HEK293T (cell line): ENCODE data around the gene KRT25.

Experiments
- CTCF ChIA-PET: fragments of 350-600 bp; formaldehyde crosslinking; extraction: SDS; loops from one replicate; lab custom pipeline; 2021; ENCODE audit warnings: antibody characterized with exemption, inconsistent platforms; lab: Yijun Ruan, JAX
- POLR2A ChIA-PET: fragments of 350-600 bp; formaldehyde crosslinking; extraction: SDS; loops from one replicate; lab custom pipeline; 2020; ENCODE audit warnings: antibody characterized with exemption, inconsistent platforms; lab: Yijun Ruan, JAX
- DNase-seq: peaks from one replicate; pipeline ENCODE4 v3.0.0; 2012; ENCODE audit warnings: mixed read lengths; ENCODE audit errors: extremely low spot score
- ARNT ChIP-seq: fragments of 450-650 bp; IDR thresholded peaks from 2 replicates; pipeline ENCODE4 v1.6.1; 2017; ENCODE audit warnings: mild to moderate bottlenecking
- BHLHE40 ChIP-seq: fragments of 450-650 bp; IDR thresholded peaks from 2 replicates; pipeline ENCODE4 v1.6.1; 2016; ENCODE audit warnings: mild to moderate bottlenecking, moderate library complexity, borderline replicate concordance
- CTBP1 ChIP-seq: fragments of 450-650 bp; IDR thresholded peaks from 2 replicates; pipeline ENCODE4 v1.6.1; 2016; ENCODE audit warnings: borderline replicate concordance
- ELF4 ChIP-seq: fragments of 450-650 bp; IDR thresholded peaks from 2 replicates; pipeline ENCODE4 v1.6.1; 2017; ENCODE audit warnings: antibody characterized with exemption
- FOXA1 ChIP-seq: fragments of 450-650 bp; IDR thresholded peaks from 2 replicates; pipeline ENCODE4 v1.6.1; 2016; ENCODE audit warnings: mild to moderate bottlenecking
- FOXK2 ChIP-seq: fragments of 450-650 bp; IDR thresholded peaks from 2 replicates; pipeline ENCODE4 v1.6.1; 2016; ENCODE audit warnings: mild to moderate bottlenecking
- FOXM1 ChIP-seq: fragments of 450-650 bp; IDR thresholded peaks from 2 replicates; pipeline ENCODE4 v1.6.1; 2017; ENCODE audit warnings: mild to moderate bottlenecking, borderline replicate concordance
- HDGF ChIP-seq: fragments of 450-650 bp; IDR thresholded peaks from 2 replicates; pipeline ENCODE4 v1.6.1; 2017; ENCODE audit warnings: antibody characterized with exemption, borderline replicate concordance
- L3MBTL2 ChIP-seq: fragments of 450-650 bp; conservative IDR thresholded peaks from 2 replicates; pipeline ENCODE4 v1.6.1; 2016; ENCODE audit warnings: mild to moderate bottlenecking
- LEF1 ChIP-seq: fragments of 450-650 bp; IDR thresholded peaks from 2 replicates; pipeline ENCODE4 v1.6.1; 2017; ENCODE audit warnings: mild to moderate bottlenecking, borderline replicate concordance
- NFRKB ChIP-seq: fragments of 450-650 bp; IDR thresholded peaks from 2 replicates; pipeline ENCODE4 v1.6.1; 2016; ENCODE audit warnings: mild to moderate bottlenecking, moderate library complexity
- SP1 ChIP-seq: fragments of 450-650 bp; IDR thresholded peaks from 2 replicates; pipeline ENCODE4 v1.6.1; 2017
- SUZ12 ChIP-seq: fragments of 450-650 bp; IDR thresholded peaks from 2 replicates; pipeline ENCODE4 v1.6.1; 2016; ENCODE audit warnings: mild to moderate bottlenecking
- TARDBP ChIP-seq: fragments of 450-650 bp; IDR thresholded peaks from 2 replicates; pipeline ENCODE4 v1.6.1; 2016
- ZNF384 ChIP-seq: fragments of 450-650 bp; IDR thresholded peaks from 2 replicates; pipeline ENCODE4 v1.6.1; 2016
- TF ChIP-seq, protein P1 (sequence below): fragments of 450-650 bp; IDR thresholded peaks from 2 replicates; pipeline ENCODE4 v1.6.1; 2016

KRT25 gene, protein sequence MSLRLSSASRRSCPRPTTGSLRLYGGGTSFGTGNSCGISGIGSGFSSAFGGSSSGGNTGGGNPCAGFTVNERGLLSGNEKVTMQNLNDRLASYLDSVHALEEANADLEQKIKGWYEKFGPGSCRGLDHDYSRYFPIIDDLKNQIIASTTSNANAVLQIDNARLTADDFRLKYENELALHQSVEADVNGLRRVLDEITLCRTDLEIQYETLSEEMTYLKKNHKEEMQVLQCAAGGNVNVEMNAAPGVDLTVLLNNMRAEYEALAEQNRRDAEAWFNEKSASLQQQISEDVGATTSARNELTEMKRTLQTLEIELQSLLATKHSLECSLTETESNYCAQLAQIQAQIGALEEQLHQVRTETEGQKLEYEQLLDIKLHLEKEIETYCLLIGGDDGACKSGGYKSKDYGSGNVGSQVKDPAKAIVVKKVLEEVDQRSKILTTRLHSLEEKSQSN

DNA sequence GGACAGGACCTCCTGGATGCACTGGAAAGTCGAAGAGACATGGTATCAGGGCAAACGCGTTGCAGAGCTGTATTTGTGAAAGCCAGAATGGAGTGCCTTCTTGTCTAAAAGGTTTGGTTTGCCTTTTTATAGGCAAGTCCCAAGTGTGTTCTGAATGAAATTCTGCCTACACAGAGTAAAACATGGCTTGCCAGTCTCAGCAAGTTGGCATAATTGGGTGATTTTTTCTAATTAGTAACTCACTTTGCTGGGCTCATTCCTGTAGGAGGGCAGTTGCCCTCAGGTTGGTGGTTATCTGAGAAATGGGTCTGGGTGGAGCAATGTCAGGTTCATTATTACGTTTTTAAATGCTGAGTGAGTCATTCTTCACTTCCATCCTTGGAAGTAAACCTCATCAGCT is at the start of gene KRT25:
Gene KRT25, minus strand, starts transcription at position 101 of the 400 bp plus-strand sequence. Its CDS starts 60 bp downstream, at position 41.
- CTCF ChIA-PET = no interaction called here
- no peak for DNase-seq
- POLR2A ChIA-PET = no interaction called here
- TF ChIP-seq ARNT (no peak), SP1 (no peak), FOXM1 (no peak), NFRKB (no peak)

DNA sequence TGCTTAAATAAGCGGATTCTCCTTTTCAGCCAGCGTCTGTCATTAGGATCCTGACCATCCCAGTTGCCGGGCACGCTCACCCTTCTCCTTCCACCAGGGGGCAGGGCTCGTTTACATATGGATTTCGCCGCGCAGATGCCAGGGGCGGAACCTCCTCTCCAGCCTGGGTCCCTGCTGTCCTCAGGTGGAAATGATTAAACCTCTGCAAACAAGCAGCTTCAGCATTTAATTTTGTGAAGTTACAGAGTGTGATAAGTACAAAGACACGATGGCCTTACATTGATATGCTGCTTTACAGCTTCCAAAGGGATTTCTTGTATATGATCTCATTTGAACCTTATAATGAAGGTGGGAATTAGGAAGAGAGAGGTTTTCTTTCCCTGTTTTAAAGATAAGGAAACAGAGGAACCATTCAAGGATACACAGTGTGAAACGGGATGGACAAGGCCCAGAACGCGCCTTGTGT is 48.5 kb upstream of the KRT25 start:
- TF ChIP-seq ZNF384 (no peak), ELF4 (no peak), BHLHE40 (no peak), NFRKB (no peak), SUZ12 (no peak), LEF1 (no peak), FOXA1 (no peak), FOXK2 (no peak), HDGF (no peak), TARDBP (no peak)
- DNase-seq = peak; percentile 66
- CTCF ChIA-PET = interaction anchor here (1.3 kb wide), 1 partner anchor 859 kb away, joined by 3 read pairs; no protein-coding TSS in a partner anchor
- POLR2A ChIA-PET = no interaction called here

DNA sequence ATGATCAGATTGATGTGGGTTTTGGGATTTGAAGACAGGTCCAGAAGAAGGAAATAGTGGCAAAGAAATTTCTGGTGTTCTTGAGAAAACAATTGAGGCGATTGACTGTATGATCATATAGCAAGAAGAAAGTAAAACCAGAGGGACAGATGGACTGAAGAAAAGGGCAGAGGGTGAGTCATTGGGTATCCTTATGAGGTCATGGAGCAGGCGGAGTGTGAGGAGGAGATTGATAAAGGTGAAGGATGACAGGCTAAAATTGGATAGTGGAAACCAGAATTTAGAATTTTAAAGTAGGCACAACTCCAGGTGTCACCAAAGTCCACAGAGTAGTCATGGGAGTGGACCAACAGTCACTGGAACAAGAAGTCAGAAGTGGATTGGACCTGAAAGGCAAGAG is 46.0 kb upstream of the KRT25 start:
- ChIA-PET POLR2A (no interaction called here), CTCF (no interaction called here)
- DNase-seq = no peak
- TF ChIP-seq ELF4 = no peak
- TF ChIP-seq SP1 = no peak
- TF ChIP-seq FOXK2 = no peak
- TF ChIP-seq FOXA1 = no peak
- TF ChIP-seq FOXM1 = no peak
- no peak for TF ChIP-seq CTBP1

DNA sequence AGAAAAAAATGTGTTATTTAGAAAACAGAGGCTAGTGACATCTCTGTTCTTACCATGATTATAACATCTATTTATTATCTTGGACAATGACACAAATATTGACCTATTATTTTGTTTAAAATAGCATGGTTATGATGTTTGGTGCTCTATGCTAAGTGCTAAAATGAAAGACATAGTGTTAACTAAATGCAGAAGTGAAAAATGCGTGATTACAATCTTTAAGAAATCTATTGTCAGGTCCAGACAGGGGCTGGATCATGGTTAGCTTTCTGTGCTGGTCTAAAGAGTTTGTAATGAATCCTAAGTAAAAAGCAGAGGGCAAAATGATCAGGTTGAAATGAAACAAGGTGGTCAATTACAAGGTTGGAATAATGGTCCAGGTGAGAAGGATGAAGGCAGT is 45.2 kb upstream of the KRT25 start:
- POLR2A ChIA-PET = interaction anchor here (0.9 kb wide), 1 partner anchor 18 kb away, joined by 3 read pairs; no protein-coding TSS in a partner anchor
- TF ChIP-seq FOXM1 (no peak), BHLHE40 (no peak), SP1 (no peak), L3MBTL2 (no peak), ARNT (no peak), NFRKB (no peak), ZNF384 (no peak), ELF4 (no peak), SUZ12 (no peak), FOXA1 (no peak), LEF1 (no peak), FOXK2 (no peak), CTBP1 (no peak), TARDBP (no peak), HDGF (no peak)
- TF ChIP-seq, protein P1, sequence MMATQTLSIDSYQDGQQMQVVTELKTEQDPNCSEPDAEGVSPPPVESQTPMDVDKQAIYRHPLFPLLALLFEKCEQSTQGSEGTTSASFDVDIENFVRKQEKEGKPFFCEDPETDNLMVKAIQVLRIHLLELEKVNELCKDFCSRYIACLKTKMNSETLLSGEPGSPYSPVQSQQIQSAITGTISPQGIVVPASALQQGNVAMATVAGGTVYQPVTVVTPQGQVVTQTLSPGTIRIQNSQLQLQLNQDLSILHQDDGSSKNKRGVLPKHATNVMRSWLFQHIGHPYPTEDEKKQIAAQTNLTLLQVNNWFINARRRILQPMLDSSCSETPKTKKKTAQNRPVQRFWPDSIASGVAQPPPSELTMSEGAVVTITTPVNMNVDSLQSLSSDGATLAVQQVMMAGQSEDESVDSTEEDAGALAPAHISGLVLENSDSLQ = no peak
- DNase-seq = no peak
- CTCF ChIA-PET = no interaction called here

DNA sequence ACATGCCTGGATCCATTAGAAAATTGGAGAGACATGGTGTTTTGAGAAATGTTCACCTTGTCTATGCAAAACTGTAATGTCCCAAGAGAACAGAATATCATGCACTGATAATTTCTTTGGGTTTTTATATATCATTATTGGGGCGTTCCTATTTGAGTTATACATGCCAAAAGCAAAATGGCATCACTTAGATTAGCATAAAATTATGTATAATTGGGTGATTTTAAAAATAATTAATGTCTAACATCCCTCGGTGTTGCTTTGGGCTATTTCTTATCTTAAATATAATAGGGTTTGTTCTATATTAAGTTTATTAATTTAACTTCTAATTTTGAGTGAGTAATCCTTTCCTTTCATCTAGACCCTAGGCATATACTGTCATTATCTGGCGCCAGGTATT is 44.7 kb upstream of the KRT25 start, which contains the start of gene KRT28:
Gene KRT28, minus strand, starts transcription at position 101 of the 400 bp plus-strand sequence. Its CDS starts 66 bp downstream, at position 35.
- DNase-seq = no peak
- ChIA-PET CTCF (no interaction called here), POLR2A (interaction anchor here (0.9 kb wide), 1 partner anchor 19 kb away, joined by 3 read pairs; no protein-coding TSS in a partner anchor)
- TF ChIP-seq HDGF (no peak), L3MBTL2 (no peak)
- TF ChIP-seq, protein P1 = no peak

DNA sequence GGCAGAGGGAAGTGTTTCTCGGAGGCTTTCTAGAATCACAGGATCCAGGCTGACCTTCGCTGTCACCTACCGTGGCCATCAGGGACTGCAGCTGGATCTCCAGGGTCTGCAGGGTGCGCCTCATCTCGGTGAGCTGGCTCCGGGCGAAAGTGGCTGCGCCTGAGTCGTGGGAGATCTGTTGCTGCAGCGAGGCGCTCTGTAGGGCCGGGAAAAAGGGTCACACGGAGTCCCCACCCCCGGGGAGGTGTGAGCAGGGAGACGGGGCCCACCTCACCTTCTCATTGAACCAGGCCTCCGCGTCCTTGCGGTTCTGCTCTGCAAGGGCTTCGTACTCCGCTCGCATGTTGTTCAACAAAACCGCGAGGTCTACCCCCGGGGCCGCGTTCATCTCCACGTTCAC is 41.7 kb upstream of the KRT25 start:
- TF ChIP-seq BHLHE40 (no peak), SUZ12 (no peak), CTBP1 (no peak), FOXA1 (no peak), L3MBTL2 (no peak), ARNT (no peak), LEF1 (no peak), FOXM1 (no peak), HDGF (no peak), SP1 (no peak), NFRKB (no peak), ZNF384 (no peak), ELF4 (no peak), FOXK2 (no peak)
- ChIA-PET POLR2A (no interaction called here), CTCF (no interaction called here)
- DNase-seq = no peak
